GM18508 (cell line): ENCODE data around the gene CHPF.

Experiments used
- ATAC-seq: cut with Tn5 transposase; IDR thresholded peaks from one replicate; pipeline ENCODE4 v1.9.1; 2021; ENCODE audit warnings: moderate number of reproducible peaks; ENCODE audit not compliant: insufficient read depth, unreplicated experiment

The CHPF gene, protein sequence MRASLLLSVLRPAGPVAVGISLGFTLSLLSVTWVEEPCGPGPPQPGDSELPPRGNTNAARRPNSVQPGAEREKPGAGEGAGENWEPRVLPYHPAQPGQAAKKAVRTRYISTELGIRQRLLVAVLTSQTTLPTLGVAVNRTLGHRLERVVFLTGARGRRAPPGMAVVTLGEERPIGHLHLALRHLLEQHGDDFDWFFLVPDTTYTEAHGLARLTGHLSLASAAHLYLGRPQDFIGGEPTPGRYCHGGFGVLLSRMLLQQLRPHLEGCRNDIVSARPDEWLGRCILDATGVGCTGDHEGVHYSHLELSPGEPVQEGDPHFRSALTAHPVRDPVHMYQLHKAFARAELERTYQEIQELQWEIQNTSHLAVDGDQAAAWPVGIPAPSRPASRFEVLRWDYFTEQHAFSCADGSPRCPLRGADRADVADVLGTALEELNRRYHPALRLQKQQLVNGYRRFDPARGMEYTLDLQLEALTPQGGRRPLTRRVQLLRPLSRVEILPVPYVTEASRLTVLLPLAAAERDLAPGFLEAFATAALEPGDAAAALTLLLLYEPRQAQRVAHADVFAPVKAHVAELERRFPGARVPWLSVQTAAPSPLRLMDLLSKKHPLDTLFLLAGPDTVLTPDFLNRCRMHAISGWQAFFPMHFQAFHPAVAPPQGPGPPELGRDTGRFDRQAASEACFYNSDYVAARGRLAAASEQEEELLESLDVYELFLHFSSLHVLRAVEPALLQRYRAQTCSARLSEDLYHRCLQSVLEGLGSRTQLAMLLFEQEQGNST

DNA sequence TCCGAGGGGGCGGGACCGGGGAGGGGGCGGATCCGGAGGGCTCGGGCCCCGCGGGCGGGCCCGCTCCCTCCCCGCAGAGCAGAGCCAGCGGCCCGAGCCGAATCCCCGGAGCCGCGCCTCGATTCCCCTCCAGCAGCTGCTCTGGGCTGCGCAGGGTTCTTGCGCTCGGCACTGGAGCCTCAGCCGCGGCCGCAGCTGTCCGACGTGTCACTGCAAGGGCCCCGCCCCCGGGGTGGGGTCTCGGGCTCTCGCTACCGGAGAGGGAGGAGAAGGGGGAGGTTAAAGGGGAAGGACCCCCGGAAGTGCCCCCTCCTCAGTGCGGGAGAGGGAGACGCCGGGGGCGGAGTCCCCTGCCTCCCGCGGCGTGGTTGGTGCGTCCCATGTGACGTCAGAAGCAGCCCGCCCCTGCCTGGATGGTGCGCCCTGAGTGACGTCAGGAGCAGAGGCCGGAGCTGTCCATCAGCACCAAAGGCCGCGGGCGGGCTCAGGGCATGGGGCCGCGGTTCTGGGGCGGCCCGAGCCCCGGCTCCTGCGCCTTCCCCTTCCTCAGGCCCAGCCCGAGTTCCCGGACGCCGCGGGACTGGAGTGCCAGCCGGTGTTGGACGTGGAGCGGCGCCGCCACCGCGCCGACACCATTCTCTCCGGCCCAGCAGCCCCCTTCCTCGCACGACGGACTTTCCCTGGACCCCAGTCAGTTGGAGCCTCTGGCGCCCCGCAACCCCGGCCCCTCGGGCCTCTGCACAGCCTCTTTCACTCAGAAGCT lies at the start of gene CHPF, which contains the start of gene TMEM198:
Gene CHPF, minus strand, starts transcription at position 214 of the 763 bp plus-strand sequence. CDS start 271 bp downstream, outside the sequence.
Gene TMEM198, plus strand, starts transcription at position 433 of the 763 bp plus-strand sequence. CDS start 700 bp downstream, outside the sequence.
- peak; percentile 59 for ATAC-seq

DNA sequence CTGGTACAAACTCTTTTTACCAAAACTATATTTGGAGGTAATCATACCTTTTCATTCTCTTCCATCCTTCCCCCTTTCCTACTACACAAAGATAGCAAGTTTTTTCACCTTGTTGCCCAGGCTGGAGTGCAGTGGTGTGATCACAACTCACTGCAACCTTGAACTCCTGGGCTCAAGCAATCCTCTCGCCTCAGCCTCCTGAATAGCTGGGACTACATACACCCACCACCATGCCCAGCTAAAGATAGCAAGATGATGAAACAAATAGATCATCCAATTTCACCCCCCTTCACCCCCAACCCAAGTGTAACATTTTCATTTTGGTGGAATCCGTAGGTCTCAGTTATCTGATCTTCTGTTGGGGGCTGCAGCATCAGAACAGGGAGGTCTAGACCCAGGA lies 49.5 kb upstream of the CHPF start:
- no peak for ATAC-seq

DNA sequence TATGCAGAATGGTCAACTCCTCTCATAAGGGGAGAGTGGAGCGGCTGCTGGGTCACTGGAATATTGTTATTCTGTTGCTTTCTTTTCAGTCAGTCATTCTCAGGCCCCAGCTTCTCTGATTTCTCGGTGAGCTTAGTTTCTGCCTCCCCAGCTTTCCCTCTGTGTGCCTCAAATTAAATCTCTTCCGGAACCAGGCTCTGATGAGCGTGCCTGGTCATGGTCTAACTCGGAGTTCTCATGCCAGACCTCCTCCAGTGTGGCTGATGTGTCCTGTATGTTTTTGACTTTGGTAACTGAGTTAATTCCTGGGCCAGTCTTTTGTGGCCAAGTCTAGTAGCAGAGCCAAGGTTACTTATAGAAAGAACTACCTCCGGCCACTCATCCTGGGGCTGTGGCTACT lies 49.1 kb upstream of the CHPF start:
- ATAC-seq: no peak

DNA sequence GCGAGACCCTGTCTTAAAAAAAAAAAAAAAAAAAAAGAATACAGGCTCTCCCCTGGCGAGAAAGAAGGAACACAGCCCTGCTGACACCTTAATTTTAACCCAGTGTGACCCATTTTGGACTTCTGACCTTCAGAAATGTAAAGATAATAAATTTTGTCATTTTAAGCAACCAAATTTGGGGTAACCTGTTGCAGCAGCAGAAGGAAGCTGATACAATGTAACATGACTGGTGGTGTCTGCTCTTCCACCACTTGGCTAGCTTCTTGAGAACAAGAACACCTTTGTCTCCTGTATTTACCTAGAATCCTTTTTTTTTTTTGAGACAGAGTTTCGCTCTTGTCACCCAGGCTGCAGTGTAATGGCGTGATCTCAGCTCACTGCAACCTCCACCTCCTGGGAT lies 47.5 kb upstream of the CHPF start:
- no peak for ATAC-seq

DNA sequence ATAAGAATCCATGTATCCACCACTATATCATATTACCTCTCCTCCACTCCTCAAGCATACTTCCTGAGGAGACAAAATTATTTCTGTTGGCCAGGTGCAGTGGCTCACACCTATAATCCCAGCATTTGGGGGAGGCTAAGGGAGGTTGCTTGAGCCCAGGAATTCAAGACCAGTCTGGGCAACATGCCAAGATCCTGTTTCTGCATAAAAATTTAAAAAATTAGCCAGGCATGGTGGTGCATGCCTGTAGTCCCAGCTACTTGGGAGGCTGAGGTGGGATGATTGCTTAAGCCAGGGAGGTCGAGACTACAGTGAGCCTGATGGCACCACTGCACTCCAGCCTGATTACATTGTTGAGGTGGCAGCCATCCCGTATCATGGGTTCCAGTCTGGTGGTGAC lies 37.7 kb upstream of the CHPF start:
- no peak for ATAC-seq

DNA sequence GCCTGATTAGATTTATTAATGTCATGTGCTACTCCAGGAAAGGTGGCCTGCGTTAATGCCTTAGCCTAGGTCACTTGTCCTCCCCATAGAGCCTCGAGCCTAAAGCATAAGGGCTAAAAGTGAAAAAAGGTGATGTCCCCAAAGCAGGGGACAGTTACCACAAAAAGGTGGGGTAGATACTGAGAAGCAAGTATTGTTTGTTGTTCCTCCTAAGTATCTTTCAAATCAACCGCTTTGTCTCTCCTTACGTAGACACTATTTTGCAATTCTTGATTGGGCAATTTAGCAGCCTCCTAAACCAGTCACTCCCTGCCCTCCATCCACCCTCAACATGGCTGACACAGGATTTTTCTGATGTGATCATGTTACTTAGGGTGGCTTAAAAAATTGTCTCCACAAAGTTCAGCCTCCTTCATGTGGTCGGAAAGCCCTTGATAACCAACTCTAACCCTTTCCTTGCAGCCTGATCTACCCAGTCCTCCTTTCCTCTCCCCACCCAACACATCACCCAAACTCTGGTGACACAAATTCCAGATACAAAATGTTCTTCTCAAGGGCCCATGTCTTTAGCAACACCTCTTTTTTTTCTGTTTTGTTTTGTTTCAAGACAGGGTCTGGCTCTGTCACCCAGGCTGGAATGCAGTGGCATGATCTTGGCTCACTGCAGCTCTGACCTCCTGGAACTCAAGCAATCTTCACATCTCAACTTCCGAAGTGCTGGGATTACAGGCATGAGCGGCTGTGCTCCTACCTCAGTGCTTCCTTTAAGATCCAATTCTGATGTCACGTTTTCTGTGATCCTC lies 35.4 kb upstream of the CHPF start:
- ATAC-seq: no peak

DNA sequence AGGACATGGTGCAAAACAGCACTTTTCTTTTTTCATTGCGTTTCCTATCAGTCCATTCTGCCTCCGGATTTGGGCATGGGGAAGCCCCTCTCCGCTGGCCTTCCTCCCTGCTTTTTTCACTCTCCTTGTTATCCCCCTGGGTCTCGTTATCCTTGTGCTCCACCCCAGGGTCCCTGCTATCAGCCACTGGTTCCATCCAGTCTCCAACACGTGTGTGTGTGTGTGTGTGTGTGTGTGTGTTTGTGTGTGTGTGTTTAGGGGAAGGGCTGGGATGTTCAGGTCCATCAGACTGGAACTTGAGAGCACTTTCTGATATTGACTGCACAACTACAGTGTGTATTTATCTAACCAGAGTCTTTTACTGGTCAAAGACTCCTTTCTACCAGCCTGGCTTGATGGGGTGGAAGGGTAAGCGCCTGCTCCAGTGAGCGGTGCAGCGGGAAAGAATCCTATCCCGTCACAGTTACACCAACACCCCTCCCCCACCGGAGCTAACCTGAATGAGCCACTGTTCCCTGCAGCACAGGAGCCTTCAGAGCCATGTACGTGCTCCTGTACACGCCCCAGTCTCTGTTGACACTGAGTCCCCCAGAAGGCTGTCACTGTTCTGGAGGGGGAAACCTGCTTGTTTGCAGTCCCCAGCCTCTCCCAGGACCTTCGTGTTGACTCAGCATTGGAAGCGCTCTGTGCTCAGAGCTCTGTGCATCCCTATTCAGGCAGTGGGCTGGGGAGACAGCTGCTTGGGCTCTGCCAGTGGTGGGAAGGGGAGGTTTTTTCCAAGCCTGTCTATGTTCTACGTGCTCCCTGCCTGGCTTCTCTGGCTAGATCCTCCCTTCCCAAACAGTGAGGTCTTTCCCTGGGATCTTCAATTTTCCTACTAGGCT lies 33.1 kb upstream of the CHPF start:
- no peak for ATAC-seq

DNA sequence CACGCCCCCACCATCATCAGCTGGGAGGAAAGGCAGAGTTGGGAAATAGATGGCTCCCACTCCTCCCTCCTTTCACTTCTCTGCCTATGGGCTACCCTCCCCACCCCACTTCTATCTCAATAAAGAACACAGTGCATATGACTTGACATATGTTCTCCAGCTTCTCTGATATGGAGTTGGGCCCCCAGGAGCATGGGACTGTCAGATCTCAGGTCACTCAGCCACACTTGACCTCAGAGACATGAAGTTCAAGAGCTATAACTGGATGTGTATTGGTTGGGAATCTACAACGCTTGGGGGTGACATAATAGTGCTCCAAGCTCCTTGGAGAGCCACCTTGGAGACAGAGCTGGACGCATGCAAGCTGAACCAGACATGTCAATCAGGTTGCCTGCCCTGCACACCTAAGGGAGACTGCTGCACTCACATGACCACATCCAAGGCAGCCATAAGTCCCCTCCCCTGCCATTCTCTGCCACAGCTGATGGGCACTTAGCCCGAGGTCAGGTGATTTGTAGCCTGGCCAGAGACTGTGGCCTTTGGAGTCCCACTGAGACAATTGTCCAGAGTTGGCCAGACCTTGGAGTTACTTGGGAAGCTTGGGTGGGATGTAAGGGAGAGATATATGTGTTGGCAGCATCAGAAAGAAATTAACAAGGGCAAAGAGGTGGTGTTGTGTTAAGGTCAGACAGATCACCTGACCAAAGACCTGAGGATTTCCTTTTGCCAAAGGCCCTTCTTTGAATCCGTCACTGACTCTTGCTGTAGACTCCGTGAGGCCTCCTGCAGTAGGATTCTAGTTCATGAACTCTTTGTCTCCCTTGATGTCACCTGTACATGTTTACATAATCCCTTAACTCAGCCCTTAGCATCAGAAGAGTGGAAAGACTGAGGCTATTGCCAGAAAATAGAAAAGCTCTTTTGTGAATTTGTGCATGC lies 32.2 kb upstream of the CHPF start:
- ATAC-seq: no peak

DNA sequence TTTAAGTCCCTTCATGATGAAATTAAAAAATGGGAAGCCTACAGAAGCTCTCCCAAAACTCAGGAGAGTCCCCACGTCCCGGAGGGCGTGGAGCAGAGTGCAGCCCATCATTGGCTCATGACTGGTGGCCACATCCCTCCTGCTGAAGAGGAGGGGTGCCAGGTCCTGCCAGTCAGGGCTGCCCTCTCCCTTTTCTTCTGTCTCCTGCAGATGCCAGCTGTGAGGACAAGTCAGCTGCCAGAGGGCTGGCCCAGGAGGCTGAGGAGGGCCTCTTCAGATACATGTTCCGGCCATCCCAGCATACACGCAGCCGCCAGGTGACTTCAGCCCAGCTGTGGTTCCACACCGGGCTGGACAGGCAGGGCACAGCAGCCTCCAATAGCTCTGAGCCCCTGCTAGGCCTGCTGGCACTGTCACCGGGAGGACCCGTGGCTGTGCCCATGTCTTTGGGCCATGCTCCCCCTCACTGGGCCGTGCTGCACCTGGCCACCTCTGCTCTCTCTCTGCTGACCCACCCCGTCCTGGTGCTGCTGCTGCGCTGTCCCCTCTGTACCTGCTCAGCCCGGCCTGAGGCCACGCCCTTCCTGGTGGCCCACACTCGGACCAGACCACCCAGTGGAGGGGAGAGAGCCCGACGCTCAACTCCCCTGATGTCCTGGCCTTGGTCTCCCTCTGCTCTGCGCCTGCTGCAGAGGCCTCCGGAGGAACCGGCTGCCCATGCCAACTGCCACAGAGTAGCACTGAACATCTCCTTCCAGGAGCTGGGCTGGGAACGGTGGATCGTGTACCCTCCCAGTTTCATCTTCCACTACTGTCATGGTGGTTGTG lies 31.1 kb upstream of the CHPF start:
- ATAC-seq: no peak

DNA sequence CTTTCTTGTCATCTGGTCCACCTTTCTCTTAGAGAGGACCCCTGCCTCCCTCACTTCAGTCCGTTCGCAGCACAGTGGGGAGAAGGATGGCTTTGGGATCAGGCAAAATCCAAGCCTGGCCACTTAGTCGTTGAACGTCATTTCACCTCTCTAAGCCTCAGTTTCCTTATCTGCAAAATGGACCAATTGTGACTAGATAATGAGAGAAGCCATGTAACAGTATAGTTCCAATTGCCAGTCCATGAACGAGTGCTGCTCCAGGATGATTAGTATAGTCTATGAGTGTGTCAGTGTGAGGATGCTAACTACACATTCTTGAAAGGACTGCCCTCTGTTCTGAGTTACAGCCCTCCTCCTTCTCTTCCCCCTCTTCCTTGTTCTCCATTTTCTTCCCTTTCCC lies 29.6 kb upstream of the CHPF start:
- no peak for ATAC-seq

DNA sequence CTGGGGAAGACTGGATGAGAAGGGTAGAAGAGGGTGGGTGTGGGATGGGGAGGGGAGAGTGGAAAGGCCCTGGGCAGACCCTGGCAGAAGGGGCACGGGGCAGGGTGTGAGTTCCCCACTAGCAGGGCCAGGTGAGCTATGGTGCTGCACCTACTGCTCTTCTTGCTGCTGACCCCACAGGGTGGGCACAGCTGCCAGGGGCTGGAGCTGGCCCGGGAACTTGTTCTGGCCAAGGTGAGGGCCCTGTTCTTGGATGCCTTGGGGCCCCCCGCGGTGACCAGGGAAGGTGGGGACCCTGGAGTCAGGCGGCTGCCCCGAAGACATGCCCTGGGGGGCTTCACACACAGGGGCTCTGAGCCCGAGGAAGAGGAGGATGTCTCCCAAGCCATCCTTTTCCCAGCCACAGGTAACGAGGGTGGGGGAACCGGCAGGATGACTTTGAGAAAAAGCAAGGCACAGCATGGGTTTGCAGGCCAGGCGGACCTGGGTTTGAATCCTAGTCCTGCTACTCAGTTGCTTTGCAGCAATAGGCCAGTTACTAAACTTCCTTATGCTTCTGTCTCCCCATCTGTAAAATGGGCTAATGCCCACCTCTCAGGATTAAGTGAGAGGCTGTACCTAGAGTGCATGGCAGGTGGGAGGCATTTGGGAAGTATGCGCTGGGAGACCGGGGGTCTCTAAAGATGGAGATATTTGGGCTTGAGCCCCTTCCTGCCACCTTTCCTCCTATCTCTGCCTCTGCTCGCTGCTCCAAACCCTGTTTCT lies 28.8 kb upstream of the CHPF start, which contains the start of gene INHA:
Gene INHA, plus strand, starts transcription at position 74 of the 765 bp plus-strand sequence. Its CDS starts 65 bp downstream, at position 139.
- no peak for ATAC-seq

DNA sequence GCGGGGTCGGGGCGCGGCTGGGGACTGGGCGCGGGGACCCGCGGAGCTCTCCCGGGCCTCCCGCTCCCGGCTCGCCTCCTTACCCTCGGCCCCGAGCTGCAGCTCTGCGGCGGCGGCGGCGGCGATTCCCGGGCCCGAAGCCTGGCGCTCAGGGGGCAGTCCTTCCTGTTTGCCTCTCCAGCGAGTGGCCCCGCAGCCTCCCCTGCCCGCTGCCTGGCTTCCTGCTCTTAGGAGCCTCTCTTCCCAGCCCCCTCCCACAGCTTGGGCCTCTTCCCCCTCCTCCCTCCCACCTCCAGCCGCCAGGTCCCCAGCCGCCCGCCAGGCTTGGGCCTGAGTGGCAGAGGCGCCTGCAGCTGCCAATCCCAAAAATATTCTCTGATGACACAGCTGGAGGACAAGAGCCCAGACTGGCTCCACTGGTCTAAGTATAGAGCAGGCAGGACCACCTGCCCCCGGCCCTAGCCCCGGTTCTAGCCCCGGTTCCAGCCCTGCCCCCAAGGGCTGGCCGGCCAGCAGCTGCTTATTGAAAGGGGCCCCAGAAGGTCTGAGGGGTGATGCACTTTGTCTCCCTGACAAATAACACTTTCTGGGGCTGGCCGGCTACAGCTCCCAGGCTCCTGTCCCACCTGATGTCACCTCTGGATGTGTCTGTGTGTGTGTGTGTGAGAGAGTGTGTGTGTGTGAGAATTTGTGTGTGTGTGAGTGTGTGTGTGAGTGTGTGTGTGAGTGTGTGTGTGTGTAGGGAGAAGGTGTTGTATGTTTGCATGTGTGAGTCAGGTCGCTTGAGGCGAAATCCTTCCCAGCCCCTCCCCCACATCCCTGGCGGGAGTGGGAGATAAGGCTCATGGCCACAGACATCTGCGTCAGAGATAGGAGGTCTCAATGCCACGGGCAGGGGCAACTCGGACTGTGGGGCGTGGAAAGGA lies 28.0 kb upstream of the CHPF start, which contains the start of gene OBSL1:
Gene OBSL1, minus strand, starts transcription at position 229 of the 926 bp plus-strand sequence. CDS start 307 bp downstream, outside the sequence.
- ATAC-seq: no peak

DNA sequence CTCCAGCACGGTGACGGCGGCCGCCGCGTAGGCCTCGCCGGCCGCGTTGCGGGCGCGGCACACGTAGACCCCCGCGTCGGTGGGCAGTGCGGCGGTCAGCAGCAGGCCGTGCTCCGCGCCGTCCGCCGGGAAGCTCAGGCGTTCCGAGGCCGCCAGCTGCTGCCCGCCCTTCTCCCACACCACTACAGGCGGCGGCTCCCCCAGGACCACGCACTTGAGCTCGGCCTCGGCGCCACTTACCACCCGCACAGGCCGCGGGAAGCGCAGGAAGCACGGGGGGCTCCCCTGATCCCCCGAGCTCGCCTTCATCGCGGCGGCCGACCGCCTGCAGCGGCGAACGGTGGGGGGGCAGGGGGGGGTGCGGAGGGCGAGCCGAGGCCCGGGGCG lies 27.3 kb upstream of the CHPF start:
- no peak for ATAC-seq

DNA sequence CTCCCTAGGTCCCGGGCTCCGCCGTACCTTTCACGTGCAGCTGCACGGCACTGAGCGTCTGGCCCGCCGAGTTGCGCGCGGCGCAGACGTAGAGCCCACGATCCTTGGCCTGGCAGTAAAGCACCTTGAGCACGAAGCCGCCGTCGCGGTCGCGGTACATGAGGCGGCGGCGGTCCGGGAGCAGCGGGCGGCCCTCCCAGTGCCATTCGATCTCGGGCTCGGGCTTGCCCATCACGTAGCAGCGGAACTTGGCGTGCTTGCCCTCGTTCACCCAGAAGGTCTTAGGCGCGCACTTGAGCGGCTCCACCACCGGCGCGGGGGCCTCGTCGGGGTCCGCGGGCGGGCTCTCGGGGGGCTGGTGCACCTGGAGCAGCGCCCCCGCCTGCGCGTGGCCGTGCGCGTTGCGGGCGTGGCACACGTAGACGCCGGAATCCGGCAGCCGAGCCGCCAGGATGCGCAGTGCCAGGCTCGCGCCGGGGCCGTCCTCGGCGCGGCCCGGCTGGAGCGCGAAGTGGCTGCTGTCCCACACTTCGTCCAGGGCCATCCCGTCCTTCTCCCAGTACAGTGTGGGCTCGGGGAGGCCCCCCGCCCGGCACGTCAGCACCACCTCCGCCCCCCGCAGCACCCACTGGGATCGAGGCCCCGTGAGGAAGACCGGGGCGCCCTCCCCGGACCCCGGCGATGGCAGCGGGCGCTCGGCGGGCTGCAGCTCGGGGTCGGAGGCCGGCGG lies 26.8 kb upstream of the CHPF start:
- ATAC-seq: no peak
